GM12874 (cell line): Measurements from ENCODE around the gene B4GALT2.

Experiments
- TF ChIP-seq, protein P1 (sequence below): IDR thresholded peaks from 2 replicates; pipeline ENCODE4 v1.5.1; 2011; ENCODE audit warnings: low read depth, mild to moderate bottlenecking, control low read depth, low read length, moderate library complexity; ENCODE audit not compliant: insufficient read depth

Gene B4GALT2, protein sequence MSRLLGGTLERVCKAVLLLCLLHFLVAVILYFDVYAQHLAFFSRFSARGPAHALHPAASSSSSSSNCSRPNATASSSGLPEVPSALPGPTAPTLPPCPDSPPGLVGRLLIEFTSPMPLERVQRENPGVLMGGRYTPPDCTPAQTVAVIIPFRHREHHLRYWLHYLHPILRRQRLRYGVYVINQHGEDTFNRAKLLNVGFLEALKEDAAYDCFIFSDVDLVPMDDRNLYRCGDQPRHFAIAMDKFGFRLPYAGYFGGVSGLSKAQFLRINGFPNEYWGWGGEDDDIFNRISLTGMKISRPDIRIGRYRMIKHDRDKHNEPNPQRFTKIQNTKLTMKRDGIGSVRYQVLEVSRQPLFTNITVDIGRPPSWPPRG

DNA sequence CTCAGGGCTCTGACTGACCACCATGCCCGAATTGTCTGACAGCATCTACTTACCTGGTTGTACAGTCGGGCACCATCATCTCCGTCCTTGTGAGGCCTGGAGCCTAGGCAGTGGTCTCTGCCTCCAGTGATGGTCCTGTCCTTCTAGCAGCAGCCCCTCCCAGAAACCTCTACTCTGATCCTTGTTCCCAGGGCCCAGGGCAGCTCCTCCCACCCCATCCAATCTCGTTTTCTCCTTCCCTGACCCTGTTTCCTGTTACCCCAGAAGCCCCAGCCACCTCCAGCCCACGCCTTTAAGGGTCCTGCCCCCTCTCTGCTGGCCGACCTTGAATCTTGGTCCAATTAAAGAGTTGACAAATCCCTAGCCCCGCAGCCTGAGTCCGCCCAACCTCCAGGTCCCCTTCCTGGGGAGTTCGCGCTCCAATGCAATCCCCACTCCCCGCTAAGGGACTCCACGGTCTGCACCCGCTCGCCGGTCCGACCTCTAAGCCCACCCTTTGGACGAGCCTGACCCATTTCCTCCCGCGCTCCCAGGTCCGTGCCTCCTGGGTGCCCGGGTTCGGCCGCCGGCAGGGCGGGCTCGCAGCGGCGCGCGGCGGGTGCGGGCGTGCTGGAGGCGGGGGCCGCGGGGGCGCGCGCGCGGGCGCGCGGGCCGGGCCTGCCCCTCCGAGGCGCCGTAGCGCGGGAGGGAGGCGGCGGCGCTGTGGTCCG, at the start of gene B4GALT2:
Gene B4GALT2 (plus strand): TSS at position 660 of the 710 bp plus-strand sequence. CDS start 1,951 bp downstream, outside the sequence.
- TF ChIP-seq, protein P1, sequence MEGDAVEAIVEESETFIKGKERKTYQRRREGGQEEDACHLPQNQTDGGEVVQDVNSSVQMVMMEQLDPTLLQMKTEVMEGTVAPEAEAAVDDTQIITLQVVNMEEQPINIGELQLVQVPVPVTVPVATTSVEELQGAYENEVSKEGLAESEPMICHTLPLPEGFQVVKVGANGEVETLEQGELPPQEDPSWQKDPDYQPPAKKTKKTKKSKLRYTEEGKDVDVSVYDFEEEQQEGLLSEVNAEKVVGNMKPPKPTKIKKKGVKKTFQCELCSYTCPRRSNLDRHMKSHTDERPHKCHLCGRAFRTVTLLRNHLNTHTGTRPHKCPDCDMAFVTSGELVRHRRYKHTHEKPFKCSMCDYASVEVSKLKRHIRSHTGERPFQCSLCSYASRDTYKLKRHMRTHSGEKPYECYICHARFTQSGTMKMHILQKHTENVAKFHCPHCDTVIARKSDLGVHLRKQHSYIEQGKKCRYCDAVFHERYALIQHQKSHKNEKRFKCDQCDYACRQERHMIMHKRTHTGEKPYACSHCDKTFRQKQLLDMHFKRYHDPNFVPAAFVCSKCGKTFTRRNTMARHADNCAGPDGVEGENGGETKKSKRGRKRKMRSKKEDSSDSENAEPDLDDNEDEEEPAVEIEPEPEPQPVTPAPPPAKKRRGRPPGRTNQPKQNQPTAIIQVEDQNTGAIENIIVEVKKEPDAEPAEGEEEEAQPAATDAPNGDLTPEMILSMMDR: no peak

GRCh38 chr1:43930168-43930948, 48.7 kb upstream of the B4GALT2 start:
- TF ChIP-seq, protein P1: peak; percentile 57

GRCh38 chr1:43930949-43931275, 48.1 kb upstream of the B4GALT2 start:
- TF ChIP-seq, protein P1: no peak

DNA sequence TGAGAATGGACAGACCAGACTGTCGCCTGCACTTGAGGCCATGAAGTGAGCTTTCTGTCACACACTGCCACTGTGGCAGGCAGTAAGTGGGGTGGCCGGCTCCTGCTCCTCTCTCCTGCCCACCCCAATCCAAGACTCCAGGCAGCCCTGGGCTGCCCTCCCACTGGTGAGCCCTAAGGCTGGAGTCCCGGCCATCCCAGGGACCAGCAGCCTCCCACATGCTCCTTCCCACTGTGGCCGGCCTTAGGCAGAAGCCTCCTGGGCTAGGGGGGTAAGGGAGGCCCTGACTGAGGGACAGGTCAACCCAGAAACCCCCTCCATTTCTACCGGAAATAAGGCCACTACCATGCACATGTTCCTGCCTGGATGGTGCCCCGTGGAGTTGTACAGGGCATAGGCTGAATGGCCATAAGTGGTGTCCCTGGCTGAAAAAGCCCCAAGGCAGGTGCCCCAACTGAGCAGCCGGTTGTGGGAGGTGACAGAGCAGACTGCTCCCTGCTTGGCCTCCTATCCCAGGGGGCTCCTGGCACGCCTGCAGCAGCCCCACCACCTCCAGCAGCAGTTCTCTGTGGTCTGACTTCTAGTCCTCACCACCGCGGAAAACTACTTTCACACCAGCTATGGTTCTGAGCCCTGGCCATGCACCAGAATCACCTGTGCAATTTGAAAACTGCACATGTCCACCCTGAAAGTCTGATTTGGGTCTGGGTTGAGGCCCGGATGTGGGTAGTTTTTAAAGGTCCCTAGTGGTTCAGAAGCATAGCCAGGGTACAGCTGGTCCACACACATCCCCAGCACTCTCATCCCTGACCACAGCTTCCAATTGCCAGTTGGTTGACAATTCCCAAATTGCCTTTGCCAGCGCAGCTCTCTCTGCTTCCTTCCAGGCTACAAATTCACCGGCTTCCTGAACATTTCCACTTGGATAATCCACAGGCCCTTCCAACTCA, 47.0 kb upstream of the B4GALT2 start:
- TF ChIP-seq, protein P1: no peak

DNA sequence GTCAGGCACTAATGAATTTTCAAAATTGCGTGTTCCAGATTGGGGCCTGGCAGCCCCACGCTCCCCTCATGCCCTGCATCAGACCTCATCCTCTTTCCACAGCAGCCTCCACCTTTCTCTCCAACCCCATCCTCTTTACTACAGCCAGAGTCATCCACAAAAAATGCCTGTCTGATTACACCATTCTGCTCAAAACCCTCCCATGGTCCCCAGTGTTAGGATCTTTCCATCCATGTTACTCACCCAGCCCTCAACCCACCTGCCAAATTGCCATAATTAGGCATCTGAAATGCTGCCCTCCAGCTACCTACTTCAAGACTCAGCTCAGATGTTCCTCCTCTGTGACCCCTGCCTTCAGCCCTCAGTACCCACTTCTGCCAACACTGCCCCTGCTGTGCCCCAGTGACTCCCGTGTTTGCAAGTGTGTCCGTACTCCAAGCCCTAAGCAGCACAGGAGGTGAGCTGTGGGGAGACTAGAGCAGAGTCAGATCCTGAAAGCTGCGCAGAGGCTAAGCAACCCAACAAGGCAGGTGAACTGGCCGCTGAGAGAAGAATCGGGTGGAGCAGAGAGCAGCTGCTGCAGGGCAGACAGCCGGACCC, 46.1 kb upstream of the B4GALT2 start:
- TF ChIP-seq, protein P1: no peak

DNA sequence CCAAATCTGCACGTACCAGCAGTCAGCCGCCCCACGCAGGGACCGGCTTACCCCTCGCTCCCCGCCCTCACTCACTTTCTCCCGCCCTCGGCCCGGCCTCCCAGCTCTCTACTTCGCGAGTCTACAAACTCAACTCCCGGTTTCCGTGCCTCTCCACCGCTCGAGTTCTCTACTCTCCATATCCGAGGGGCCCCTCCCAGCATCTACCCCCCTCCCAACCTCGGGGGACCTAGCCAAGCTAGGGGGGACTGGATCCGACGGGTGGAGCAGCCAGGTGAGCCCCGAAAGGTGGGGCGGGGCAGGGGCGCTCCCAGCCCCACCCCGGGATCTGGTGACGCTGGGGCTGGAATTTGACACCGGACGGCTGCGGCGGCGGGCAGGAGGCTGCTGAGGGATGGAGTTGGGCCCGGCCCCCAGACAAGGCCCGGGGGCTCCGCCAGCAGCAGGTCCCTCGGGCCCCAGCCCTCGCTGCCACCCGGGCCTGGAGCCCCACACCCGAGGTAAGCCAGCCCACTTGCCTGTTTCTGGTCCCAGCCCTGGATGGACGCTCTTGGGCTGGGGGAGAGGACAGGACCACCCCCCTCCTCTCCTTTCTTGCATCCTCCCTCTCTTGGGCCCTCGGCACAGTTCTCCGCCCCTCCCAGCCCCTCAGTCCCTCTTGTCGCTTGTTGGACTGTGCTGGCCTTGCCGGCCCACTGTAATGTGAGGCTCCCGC, 45.5 kb upstream of the B4GALT2 start, which contains the start of gene ARTN:
Gene ARTN (plus strand): TSS at position 416 of the 715 bp plus-strand sequence. CDS start 1,856 bp downstream, outside the sequence.
- TF ChIP-seq, protein P1: no peak
